Skeletal muscle satellite cell (primary cell): ENCODE data around the gene SIGLEC12.
"Not testable (repeated sequence)": the region's sequence is repeated elsewhere in the genome, so short reads cannot be mapped to it uniquely, and the experiment has no call there.

Experiments
- H3K27me3 ChIP-seq: 2 replicates; pipeline ENCODE4 v1.7.0; 2013; ENCODE audit warnings: low read length; ENCODE audit not compliant: control insufficient read depth, insufficient read depth
- H3K36me3 ChIP-seq: 2 replicates; pipeline ENCODE4 v1.7.0; 2013; ENCODE audit warnings: mild to moderate bottlenecking, control low read depth, low read length; ENCODE audit not compliant: insufficient read depth
- H3K4me1 ChIP-seq: 2 replicates; pipeline ENCODE4 v1.7.0; 2013; ENCODE audit warnings: low read length; ENCODE audit not compliant: control insufficient read depth, insufficient read depth
- H3K4me2 ChIP-seq: 2 replicates; pipeline ENCODE4 v1.7.0; 2013; ENCODE audit warnings: mild to moderate bottlenecking, low read length
- H3K4me3 ChIP-seq: 2 replicates; pipeline ENCODE4 v1.7.0; 2013; ENCODE audit warnings: low read length
- H3K9ac ChIP-seq: 2 replicates; pipeline ENCODE4 v1.7.0; 2013; ENCODE audit warnings: mild to moderate bottlenecking, low read depth, low read length, moderate library complexity
- H3K9me3 ChIP-seq: replicated peaks from 2 replicates; pipeline ENCODE4 v1.7.0; 2013; ENCODE audit warnings: mild to moderate bottlenecking, control low read depth, low read length

SIGLEC12 gene

DNA sequence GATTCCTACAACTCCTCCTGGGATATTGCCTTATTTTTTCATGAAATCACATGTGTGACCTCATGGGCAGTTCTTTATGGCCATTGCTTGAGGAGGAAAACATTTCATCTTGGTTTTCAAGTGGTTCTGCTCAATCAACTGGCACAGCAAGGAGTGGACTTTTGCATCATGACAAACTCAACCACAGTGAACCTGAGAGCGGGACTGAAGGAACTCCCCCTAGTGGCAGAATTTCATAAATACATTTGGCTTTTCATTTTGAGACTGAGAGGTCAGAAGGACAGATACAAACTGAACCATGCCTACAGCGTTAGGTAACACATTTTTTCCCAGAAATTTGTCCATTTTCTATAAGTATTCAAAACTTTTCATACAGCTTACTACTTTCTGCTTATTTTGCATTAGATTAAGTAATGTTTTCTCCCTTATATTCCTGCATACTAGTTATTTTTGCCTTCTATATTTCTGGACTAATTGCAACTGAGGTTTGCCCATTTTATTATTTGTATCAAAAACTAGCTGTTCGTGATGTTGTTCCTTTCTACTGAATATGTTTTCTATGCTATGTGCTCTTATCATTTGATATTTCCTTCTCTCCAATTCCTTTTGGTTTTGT lies 13.4 kb upstream of the SIGLEC12 start:
- H3K9me3 ChIP-seq, result no peaks in the 10 kb centered on the region
- H3K36me3 ChIP-seq, result no peaks in the 10 kb centered on the region
- no peak overlapping the region for H3K4me2 ChIP-seq
- H3K4me3 ChIP-seq, result no peak overlapping the region
- no peak overlapping the region for H3K9ac ChIP-seq
- H3K27me3 ChIP-seq, result no peaks in the 10 kb centered on the region
- no peaks in the 10 kb centered on the region for H3K4me1 ChIP-seq

DNA sequence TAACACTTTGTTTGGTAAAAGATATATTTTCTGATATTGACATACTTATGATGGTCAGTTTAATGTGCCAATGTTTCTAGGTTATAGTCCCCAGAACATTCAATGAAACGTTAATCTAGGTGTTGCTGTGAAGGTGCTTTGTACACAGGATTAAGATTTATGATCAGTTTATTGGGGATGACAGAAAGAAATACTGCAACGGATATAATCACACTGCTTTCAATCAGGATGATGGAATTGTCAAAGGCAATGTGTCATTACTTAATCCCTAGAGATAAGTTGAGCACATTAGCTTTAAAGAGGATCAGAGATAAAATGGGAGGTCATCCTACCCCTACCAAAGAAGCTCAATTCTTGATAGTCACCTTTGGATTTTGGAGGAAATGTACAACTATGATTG lies 12.4 kb upstream of the SIGLEC12 start:
- H3K4me2 ChIP-seq, result no peak overlapping the region
- H3K27me3 ChIP-seq, result no peaks in the 10 kb centered on the region
- H3K4me3 ChIP-seq, result no peak overlapping the region
- no peaks in the 10 kb centered on the region for H3K4me1 ChIP-seq
- no peaks in the 10 kb centered on the region for H3K36me3 ChIP-seq
- no peak overlapping the region for H3K9ac ChIP-seq
- H3K9me3 ChIP-seq, result no peaks in the 10 kb centered on the region

DNA sequence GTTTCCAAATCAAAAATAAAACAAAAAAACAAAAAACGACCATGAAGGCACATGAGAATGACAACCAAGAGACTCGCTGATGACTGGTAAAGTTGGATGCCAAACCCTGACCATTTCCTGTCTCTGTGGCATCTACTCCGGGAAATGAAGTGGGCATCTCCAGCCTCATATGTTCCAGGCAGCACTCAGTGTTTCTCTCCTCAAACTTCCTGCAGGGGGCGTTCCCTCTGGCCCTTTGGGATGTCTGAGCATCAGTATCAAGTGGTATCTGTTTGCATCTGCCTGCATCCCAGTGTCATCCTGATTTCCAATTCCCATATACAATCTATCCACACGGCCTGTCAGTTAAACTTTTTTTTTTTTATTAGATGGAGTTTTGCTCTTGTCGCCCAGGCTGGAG lies 9.8 kb upstream of the SIGLEC12 start:
- H3K4me1 ChIP-seq, result no peaks in the 10 kb centered on the region

DNA sequence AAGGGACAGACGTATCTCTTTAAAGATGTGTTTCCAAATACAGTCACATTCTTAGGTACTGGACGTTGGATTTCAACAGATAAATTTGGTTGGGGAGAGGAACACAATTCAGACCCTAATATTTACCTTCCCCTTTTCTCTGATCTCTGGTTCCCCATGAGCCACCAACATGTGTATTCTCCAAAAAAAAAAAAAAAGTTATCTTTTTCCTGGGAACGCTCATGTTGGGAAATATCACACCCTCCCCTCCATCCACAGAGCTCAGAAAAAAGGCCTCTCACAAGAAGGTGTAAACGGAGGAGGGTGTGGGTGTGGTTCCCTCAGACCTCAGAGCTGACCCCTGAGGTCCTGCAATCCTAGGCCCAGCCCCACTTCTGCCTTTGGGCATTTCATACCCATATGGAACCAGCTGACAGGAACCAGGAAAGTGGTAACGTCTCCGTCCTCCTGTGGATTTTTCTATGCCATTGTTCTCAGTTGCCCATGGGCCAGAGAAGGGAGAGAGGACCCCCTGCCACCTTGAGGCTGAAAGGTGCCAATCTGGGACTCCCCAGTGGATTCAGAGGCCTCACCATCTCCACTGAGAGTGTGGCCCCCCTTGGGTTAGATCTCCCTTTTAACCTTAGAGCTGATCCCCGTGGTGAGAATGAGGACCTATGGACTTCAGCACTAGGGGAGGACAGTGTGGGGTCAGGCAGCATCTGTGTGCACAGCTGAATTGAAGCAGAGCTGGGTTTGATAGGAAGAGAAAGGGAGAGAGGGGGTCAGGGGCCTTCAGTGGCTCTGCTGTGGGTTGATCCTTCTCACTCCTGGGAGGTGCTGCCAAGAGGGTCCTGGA lies 8.4 kb upstream of the SIGLEC12 start:
- Histone ChIP-seq H3K9me3 (no peaks in the 10 kb centered on the region), H3K4me3 (no peak overlapping the region), H3K4me2 (no peak overlapping the region), H3K27me3 (no peaks in the 10 kb centered on the region), H3K4me1 (no peaks in the 10 kb centered on the region), H3K9ac (no peak overlapping the region), H3K36me3 (no peaks in the 10 kb centered on the region)

More for the DNA sequence above, 9.8 kb upstream of the SIGLEC12 start:
- Histone ChIP-seq H3K27me3 (no peaks in the 10 kb centered on the region), H3K36me3 (no peaks in the 10 kb centered on the region), H3K4me2 (no peak overlapping the region), H3K9ac (no peak overlapping the region), H3K4me3 (no peak overlapping the region), H3K9me3 (no peaks in the 10 kb centered on the region)

DNA sequence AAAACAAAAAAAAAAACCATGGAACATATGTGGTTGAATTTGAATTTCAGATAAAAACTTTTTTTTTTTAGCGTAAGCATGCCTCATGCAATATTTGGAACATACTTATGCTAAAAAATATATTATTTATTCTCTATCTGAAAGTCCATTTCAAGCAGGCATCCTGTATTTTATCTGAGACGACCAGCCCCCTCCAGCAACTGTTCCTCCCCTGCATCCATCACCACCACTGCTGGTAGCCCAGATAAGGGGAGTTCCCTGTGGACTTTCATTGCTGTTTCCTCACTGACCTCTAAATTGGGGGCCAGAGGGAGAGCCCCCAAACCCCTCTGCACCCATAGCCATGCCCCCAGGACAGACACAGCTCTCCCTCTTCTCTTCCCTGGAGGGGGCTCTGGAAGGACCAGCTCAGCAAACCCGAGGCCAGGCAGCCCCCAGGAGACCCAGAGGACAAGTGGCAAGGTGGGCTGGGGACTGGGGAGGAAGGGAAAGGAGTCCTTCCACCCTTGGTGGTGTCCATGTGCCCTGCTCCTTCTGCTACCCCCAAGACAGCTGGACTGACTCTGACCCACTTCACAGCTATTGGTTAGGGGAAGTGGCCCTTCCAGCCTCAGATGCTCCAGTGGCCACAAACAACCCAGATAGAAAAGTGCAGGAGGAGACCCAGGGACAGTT lies 6.6 kb upstream of the SIGLEC12 start:
- H3K4me3 ChIP-seq, result no peak overlapping the region

DNA sequence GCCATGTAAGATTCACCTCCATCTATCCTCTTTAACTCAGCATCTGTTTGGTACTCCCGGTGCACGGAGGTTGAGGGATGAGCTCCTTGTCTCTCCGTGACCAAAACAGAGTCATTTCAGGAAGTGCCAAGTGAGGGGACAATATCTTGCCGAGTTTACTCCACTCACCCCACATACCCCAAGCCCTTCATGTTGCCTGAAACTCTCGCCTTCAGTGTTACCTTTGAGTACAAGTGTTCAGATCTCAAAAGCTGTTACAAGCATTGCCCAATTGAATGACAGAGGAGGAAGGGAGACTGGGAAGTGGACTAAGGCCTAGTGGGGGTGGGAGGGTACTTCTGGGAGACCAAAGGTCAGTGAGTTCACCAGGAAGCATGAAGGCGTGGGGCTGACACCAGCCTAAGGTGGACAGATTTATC lies 6.0 kb upstream of the SIGLEC12 start:
- Histone ChIP-seq H3K4me1 (no peaks in the 10 kb centered on the region), H3K9ac (no peak overlapping the region), H3K27me3 (no peaks in the 10 kb centered on the region)

More for the DNA sequence above, 6.6 kb upstream of the SIGLEC12 start:
- Histone ChIP-seq H3K27me3 (no peaks in the 10 kb centered on the region), H3K9me3 (no peaks in the 10 kb centered on the region), H3K9ac (no peak overlapping the region), H3K4me2 (no peak overlapping the region), H3K36me3 (no peaks in the 10 kb centered on the region), H3K4me1 (no peaks in the 10 kb centered on the region)

DNA sequence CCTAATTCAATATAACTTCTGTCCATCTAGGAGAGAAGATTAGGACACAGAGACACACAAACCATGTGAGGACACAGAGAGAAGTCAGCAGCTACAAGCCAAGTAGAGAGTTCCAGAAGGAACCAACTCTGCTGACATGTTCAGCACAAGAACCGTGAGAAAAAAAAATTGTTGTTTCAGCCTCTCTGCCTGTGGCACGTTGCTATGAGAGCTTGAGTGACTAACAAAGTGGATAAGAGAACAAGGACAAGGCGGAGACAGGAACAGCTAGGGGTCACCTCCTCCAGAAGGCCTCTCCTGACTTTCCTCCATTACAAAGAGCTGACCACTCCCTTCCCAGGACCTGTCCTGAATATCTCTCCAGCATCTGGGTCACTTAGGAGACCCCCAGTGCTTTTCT lies 5.6 kb upstream of the SIGLEC12 start:
- Histone ChIP-seq H3K4me3 (no peak overlapping the region), H3K4me2 (no peak overlapping the region), H3K36me3 (no peaks in the 10 kb centered on the region), H3K4me1 (no peaks in the 10 kb centered on the region), H3K9me3 (no peaks in the 10 kb centered on the region), H3K27me3 (no peaks in the 10 kb centered on the region), H3K9ac (no peak overlapping the region)

More for the DNA sequence above, 6.0 kb upstream of the SIGLEC12 start:
- Histone ChIP-seq H3K4me3 (no peak overlapping the region), H3K36me3 (no peaks in the 10 kb centered on the region), H3K9me3 (no peaks in the 10 kb centered on the region), H3K4me2 (no peak overlapping the region)

DNA sequence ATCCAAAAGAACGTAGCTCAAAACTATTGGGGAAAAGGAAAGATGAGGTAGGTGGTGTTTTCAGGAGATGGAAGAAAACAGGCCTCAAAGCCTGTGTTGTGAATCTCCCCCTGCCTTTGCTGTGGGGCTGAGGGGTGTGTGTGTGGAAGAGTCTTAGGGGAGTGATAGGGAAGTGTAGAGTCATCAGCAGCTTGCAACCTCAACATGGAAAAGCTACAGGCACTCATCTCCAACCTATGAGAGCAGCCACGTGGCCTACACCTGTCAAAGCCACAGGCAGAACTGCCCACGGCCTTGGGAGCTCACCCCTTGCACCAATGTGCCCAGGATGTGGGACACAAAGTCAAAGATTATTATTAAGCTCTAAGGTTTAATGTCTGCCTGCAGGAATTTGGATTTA lies 4.3 kb upstream of the SIGLEC12 start:
- Histone ChIP-seq H3K27me3 (no peaks in the 10 kb centered on the region), H3K9me3 (no peaks in the 10 kb centered on the region), H3K4me2 (no peak overlapping the region), H3K4me1 (no peaks in the 10 kb centered on the region), H3K9ac (no peak overlapping the region), H3K4me3 (no peak overlapping the region), H3K36me3 (no peaks in the 10 kb centered on the region)

DNA sequence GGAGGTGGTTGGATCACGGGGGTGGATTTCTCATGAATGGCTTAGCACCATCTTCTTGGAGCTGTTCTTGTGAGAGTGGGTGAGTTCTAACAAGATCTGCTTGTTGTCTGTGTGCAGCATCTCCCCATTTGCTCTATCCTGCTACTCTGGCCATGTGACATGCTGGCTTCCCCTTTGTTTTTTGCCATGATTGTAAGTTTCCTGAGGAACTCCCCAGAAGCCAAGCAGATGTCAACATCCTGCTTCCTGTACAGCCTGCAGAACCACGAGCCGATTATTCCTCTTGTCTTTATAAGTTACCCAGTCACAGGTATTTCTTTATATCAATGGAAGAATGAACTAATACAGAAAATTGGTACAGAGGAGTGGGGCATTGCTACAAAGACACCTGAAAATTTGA lies 2.3 kb upstream of the SIGLEC12 start:
- H3K4me3 ChIP-seq, result no peak overlapping the region

DNA sequence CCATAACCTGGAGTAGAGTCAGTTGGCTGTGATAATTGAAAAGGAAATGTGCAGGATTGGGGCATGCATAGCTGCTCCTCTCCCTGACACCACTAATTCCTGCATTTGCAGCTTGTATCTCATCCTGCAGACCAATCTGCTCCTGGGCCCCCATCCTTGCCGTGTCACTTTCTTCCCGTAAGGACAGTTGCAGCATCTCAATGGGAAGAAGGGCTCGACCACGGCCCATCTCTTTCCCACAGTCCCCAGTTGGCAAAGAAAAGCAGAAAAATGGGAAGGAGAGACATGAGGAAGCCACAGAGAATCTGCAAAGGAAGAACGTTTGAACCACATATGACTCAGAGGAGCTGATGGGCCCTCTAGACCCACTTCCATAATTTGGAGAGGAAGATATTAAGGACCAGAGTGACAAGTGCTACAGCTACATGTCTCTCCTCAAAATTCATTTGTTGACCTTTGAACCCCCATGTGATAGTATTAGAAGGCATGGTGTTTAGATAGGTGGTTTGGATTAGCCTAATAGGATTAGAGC lies 1.8 kb upstream of the SIGLEC12 start:
- Histone ChIP-seq H3K9me3 (peaks cover under 1% of the 10 kb centered on the region), H3K4me1 (no peaks in the 10 kb centered on the region), H3K4me3 (no peak overlapping the region), H3K4me2 (no peak overlapping the region), H3K36me3 (no peaks in the 10 kb centered on the region), H3K9ac (no peak overlapping the region), H3K27me3 (no peaks in the 10 kb centered on the region)

More for the DNA sequence above, 2.3 kb upstream of the SIGLEC12 start:
- H3K27me3 ChIP-seq, result no peaks in the 10 kb centered on the region
- no peaks in the 10 kb centered on the region for H3K36me3 ChIP-seq
- H3K9me3 ChIP-seq, result no peaks in the 10 kb centered on the region
- no peak overlapping the region for H3K9ac ChIP-seq
- no peak overlapping the region for H3K4me2 ChIP-seq
- H3K4me1 ChIP-seq, result no peaks in the 10 kb centered on the region

DNA sequence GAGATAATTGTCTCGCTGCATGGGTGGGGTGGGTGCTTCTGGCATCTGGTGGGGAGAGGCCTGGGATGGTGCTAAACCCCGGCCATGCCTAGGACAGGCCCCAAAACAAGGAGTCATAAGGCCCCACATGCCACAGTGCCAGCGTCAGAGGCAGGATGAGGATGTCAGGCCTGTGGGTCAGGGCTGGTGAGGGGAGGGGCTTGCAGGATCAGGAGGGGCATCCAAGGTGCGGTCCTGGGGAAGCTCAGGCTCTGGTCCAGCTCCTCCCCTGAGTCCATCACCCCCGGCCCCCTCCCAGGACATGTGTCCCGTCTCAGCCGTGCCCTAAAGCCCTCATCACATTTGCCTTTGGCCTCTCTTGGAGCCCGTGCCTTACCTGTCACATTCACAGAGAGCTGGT lies 669 bp downstream of the SIGLEC12 start:
- H3K36me3 ChIP-seq, H3K9ac ChIP-seq, H3K9me3 ChIP-seq, H3K27me3 ChIP-seq, H3K4me2 ChIP-seq, H3K4me3 ChIP-seq, H3K4me1 ChIP-seq: not testable (repeated sequence)
